NOMO-1 treated with DMSO at 0.1 percent for 48 hours (cell line): Measurements from ENCODE around the gene ALDH2.
"Not testable (repeated sequence)": the region's sequence is repeated elsewhere in the genome, so short reads cannot be mapped to it uniquely, and the experiment has no call there.

Experiments
- DNase-seq: peaks from one replicate; lab custom pipeline; 2025; ENCODE audit not compliant: unreplicated experiment; lab: John Stamatoyannopoulos, UW

The ALDH2 gene

GRCh38 chr12:111824312-111824711, 57.6 kb downstream of the ALDH2 start:
- peak; percentile 10 for DNase-seq

- DNase-seq = no peak
Observed at GRCh38 chr12:111825509-111825908, 58.8 kb downstream of the ALDH2 start.

GRCh38 chr12:111826316-111826715, 59.6 kb downstream of the ALDH2 start:
- DNase-seq = no peak

- DNase-seq = peak; percentile 13
Observed at GRCh38 chr12:111826992-111827391, 60.3 kb downstream of the ALDH2 start.

- no peak for DNase-seq
Observed at GRCh38 chr12:111827907-111828306, 61.2 kb downstream of the ALDH2 start.

GRCh38 chr12:111828338-111828979, 61.7 kb downstream of the ALDH2 start:
- DNase-seq = no peak

- DNase-seq = not testable (repeated sequence)
Observed at GRCh38 chr12:111829635-111830034, 62.9 kb downstream of the ALDH2 start.

- peak; percentile 16 for DNase-seq
Observed at GRCh38 chr12:111834740-111835386, 68.1 kb downstream of the ALDH2 start.

- DNase-seq = not testable (repeated sequence)
Observed at GRCh38 chr12:111835531-111836181, 68.9 kb downstream of the ALDH2 start.

GRCh38 chr12:111838353-111838752, 71.6 kb downstream of the ALDH2 start:
- DNase-seq = no peak

GRCh38 chr12:111840807-111841206, 74.1 kb downstream of the ALDH2 start:
- DNase-seq = no peak

GRCh38 chr12:111841236-111841749, 74.6 kb downstream of the ALDH2 start:
- DNase-seq = no peak

- peak; percentile 78 for DNase-seq
Observed at GRCh38 chr12:111841750-111842555, 75.2 kb downstream of the ALDH2 start, which contains the start of gene MAPKAPK5. Gene MAPKAPK5, plus strand, starts transcription at chr12:111842228. Its CDS starts 506 bp downstream, at chr12:111842734.

- DNase-seq = peak; percentile 10
Observed at GRCh38 chr12:111842556-111843396, 76.0 kb downstream of the ALDH2 start.

GRCh38 chr12:111846016-111846415, 79.3 kb downstream of the ALDH2 start:
- no peak for DNase-seq

GRCh38 chr12:111850526-111850925, 83.8 kb downstream of the ALDH2 start:
- no peak for DNase-seq

- DNase-seq = no peak
Observed at GRCh38 chr12:111858186-111858585, 91.5 kb downstream of the ALDH2 start.

- no peak for DNase-seq
Observed at GRCh38 chr12:111858778-111859177, 92.0 kb downstream of the ALDH2 start.

- DNase-seq = no peak
Observed at GRCh38 chr12:111864913-111865312, 98.2 kb downstream of the ALDH2 start.
